SK-N-DZ (cell line): ENCODE results near the gene ZNF446. TPM values are rescaled to one million over a fixed set of nuclear protein-coding genes. Genes with fewer than 3 reads are reported as not detected.
"Not testable (repeated sequence)": the region's sequence is repeated elsewhere in the genome, so short reads cannot be mapped to it uniquely, and the experiment has no call there.

Source experiments
- DNase-seq: peaks from one replicate; pipeline ENCODE4 v3.0.0-alpha.2; 2015; ENCODE audit warnings: low spot score
- polyA plus RNA-seq, 2 experiments: library from polyadenylated mRNA; depleted of rRNA; stranded (reverse); fragments of >200 nt; gene quantifications; 2 replicates each; pipeline ENCODE4 v1.2.3, GENCODE V29; 2014

The ZNF446 gene
- polyA plus RNA-seq (2014; cell fraction: cytosol; rRNA removed) = 8.7 and 11.0 TPM in 2 replicates
- polyA plus RNA-seq (2014; cell fraction: nucleus; rRNA removed) = 15.4 and 21.0 TPM in 2 replicates

DNA sequence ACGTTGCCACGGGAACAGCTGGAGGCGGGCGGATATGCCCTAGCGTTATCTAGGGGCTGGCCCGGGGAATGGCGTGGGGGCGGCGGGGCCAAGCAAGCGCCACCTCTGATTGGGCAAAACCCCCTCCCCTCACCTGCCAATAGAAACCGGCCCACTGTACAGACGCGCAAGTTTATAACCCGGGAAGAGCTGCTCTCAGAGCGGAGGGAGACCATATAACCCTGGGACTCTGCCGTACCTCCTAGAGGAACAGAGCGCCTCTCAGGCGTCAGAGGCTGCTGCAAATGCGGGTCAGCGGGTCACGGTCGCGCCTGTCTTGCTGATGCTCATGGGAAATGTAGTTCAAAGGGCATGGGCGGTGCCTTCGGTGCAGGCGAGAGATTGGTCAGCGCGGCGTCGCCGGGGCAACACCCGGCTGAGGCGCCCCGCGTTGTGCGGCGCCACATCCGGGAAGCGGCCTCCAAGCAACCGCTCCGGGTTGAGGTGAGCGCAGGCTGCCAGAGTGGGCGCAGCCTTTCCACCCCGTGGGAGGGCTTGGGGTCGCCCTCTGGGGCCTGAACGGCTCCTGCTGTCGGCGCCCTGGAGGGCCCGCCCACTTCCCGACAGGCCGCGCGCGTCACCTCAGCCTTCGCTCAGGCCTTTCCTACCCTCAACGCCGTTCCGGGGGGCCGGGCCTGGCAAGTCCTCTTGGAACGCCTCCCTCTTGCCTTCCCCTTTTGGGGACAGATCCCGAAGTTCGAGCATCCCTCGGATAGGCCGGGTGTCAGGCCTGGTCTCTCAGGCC is at the start of gene ZNF446:
ZNF446 (plus strand) TSS at position 639 of the 784 bp plus-strand sequence. CDS start 867 bp downstream, outside the sequence.
- DNase-seq = peak; percentile 93

DNA sequence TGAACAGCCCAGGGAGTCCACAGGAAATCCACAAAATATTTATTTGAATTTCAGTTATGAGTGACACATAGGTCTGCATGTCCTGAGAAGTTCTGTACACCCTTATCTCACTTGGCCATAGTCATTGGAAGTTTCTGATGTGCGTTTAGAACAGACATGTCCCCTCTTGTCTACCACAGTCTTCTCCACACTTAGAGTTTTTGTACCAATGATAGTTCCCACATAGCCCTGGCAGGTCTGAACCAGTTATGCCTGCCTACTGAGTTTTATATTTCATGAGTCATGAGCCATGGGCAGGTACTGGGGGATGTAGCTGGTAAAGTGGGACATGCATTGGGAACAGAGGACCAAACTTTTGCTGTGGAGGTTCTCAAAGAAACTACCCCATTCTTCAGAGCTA is 47.5 kb upstream of the ZNF446 start:
- no peak for DNase-seq

DNA sequence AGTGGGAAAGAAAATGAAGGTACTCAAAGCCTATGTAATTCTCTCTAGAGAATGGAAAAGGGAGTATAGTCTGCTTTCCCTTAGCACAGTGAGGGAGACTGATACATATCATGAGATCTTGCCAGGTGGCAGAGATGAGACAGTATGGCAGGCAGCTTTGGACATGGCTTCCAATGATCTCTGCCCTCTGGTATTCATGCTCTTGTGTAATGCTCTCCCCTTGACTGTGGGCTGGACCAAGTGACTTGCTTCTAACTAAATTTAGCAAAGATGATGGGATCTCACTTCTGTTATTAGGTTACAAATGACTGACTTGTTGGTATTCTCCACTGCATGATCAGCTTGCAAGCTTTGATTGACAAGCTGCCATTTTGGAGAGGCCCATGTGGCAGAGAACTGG is 46.4 kb upstream of the ZNF446 start:
- DNase-seq = no peak

DNA sequence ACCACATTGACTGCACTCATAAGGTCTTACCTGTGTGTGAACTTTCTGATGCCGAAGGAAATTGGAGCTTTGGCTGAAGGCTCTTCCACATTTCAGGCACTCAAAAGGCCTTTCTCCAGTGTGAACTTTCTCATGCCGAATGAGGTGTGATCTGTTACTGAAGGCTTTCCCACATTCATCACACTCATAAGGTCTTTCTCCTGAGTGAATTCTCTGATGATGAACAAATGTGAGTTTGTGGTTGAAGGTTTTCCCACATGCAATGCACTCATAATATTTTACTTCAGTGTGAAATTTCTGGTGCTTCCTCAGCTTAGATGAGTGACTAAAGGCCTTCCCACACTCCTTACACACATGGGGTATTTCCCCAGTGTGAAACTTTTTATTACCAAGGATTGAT is 41.9 kb upstream of the ZNF446 start:
- DNase-seq = no peak

DNA sequence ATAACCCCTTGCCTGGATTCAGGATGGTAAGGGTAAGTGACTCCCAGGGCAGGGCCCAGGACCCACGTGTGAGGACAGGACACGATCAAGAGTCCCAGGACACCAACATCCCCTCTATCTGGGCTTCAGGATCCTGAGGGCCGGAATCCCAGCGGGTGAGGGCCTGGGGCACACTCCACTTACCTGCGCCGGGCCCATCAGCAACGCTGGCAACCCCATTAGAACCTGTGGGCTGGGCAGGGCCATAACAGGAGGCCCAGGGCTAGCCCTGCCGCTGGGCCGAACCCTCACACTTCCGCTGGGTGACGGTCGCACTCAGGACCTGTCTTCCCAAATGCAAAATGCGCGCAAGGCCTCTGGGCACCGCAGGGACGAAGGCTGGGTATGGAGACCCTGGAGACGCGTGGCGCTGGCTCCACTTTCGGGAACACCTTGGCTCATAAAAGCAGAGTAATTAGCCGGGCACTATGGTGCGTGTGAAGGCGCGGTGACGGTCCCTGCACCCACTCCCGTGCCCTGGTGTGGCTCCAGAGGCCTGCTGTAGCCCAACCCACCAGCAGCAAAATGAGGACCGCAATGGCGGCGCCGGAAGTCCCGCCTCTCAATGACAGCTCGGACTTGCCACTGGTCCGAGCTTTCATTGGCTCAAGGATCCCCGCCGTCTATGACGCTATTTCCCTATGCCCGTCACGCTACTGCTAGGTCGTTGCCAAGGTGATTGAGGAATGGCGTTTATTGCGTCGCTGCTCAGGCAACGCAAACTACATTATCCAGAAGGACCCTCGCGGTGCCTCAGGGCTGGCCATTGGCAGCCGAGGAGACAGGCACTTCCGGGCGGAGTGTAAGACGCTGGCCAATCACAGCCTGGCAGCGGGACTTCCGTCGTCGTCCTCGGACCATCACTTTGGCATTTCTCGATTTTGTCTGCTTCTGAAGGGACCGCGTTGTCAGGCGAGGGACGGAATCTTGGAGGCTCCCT is 36.3 kb upstream of the ZNF446 start, which contains the start of gene ZNF132:
ZNF132 (minus strand) TSS at position 578 of the 979 bp plus-strand sequence; CDS start at position 246, 332 bp downstream.
- peak; percentile 98 for DNase-seq

DNA sequence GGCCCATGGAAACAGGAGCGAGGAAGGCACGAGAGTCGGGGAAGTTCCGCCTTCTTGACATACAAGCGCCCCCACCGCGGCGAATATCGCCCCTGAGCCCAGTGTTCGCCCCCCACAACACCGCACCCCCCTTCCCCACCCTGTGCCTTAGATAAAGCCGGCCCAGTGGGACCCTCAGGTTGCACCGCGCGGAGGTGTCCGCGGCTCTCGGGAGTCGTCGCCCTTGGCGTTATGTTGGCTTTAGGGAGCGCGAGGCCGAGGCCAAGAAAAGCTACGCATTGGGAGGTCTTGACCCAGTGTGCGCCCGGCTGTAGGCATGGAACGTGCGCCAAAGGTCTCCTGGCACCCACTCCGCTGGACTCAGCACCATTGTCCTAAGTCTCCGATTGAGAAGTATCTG is 35.6 kb upstream of the ZNF446 start:
- DNase-seq = no peak

DNA sequence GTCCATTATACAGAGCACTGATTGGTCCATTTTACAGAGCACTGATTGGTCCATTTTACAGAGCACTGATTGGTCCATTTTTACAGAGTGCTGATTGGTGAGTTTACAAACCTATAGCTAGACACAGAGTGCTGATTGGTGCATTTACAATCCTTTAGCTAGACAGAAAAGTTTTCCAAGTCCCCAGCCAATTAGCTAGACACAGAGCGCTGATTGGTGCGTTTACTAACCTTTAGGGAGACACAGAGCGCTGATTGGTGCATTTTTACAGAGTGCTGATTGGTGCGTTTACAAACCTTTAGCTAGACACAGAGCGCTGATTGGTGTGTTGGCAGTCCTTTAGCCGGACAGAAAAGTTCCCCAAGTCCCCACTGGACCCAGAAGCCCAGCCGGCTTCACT is 33.2 kb upstream of the ZNF446 start:
- DNase-seq = not testable (repeated sequence)

DNA sequence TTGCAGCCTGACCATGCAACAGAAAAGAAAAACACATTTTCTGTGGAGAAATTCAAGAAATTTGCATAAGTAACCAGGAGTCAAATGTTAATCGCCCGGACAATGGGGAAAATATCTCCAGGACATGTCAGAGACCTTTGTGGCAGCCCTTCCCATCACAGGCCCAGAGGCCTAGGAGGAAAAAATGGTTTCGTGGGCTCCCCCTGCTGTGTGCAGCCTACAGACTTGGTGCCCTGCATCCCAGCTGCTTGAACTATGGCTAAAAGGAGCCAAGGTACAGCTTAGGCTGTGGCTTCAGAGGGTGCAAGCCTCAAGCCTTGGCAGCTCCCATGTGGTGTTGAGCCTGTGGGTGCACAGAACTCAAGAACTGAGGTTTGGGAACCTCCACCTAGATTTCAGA is 27.3 kb upstream of the ZNF446 start:
- DNase-seq = not testable (repeated sequence)

DNA sequence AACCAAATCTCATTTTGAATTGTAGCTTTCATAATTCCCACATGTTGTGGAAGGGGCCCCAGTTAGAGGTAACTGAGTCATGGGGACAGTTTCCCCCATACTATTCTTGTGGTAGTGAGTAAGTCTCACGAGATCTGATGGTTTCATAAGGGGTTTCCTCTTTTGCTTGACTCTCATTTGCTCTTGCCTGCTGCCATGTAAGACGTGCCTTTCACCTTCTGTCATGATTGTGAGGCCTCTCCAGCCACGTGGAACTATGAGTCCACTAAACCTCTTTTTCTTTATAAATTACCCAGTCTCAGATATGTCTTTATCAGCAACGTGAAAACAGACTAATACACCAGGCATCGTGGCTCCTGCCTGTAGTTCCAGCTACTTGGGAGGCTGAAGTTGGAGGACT is 26.2 kb upstream of the ZNF446 start:
- not testable (repeated sequence) for DNase-seq

DNA sequence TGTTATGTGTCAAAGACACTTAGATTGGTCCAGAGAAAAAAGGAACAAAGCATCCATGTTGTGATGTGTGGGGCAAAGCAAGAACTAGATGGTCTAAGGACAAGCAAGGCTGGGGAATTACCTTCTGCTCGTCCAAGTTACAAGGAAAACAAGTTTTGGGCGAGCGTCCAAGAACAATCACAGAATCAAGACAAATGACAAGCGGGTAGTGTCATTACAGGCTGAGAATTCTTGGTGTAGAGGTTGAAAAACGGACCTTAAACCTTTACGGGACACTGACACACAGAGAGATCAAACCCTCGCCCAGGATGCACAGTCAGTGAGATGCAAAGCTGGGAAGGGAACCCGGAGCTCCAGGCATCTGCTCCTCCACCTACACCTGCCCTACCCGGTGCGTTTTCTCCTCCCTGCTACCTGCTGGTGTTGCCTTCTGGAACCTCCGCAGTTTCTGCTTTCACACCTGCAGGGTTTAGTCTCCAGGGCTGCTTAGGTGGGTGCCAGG is 25.2 kb upstream of the ZNF446 start:
- no peak for DNase-seq

DNA sequence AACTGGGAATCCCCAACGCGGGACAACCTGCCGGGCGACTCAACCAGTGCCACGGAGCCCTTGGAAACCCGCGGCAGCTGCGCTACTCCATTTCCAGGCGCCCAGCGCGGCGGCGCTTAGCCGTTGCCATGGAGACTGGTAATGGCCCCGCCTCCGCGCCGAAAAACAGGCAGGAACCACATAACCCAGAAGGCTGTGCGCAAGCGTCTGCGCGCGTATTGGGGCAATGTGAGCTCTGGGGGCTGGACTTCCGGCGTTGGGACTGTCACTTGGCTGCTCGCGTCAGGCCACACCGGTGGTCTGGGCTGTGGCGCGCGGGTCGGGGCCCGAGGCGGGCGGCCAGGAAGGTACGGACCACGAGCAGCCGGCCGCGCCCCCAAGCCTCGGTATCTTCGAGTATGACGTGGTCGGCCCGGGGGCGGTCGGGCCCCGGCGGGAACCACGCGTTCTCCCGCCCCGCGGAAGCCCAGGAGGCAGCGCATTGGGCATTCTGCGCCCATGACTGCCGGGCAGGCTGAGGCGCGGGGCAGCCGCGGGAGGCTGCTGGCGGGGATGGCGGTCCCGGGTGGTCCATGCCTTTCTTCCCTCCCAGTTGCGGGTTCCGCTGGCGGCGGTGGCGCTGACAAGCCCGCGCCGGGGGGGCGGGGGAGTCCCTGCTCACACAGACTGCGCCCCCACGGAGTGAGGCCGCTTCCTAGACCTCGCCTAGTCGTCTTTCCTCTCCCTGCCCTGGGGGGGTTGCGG is 24.6 kb upstream of the ZNF446 start, which contains the start of gene ZNF324B:
ZNF324B (plus strand) TSS at position 265 of the 744 bp plus-strand sequence. CDS start 2,080 bp downstream, outside the sequence.
- peak; percentile 91 for DNase-seq

DNA sequence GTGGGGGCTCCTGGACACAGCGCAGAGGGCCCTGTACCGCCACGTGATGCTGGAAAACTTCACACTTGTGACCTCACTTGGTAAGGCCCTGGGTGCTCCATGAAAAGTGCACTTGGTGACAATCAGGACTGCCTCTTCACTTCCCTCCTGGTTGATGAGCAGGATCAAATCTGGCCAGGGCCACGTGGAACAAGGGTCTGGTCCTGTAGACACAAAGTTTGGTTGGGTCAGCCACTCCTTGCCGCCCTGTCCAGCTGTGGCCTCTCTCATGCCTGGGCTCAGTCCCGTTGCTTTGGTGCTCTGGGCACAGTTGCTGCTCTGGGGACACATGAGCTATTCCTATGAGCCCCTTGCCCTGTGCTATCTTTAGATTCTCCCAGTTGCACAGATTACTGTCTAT is 22.4 kb upstream of the ZNF446 start:
- no peak for DNase-seq

DNA sequence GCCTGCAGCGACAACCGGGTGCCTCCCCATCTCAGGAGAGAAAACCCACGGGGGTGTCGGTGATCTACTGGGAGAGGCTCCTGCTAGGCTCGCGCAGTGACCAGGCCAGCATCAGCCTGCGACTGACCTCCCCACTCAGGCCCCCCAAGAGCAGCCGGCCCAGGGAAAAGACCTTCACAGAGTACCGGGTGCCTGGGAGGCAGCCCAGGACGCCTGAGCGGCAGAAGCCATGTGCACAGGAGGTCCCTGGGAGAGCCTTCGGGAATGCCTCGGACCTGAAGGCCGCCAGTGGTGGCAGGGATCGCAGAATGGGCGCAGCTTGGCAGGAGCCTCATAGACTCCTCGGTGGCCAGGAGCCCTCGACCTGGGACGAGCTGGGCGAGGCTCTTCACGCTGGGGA is 20.8 kb upstream of the ZNF446 start:
- no peak for DNase-seq

DNA sequence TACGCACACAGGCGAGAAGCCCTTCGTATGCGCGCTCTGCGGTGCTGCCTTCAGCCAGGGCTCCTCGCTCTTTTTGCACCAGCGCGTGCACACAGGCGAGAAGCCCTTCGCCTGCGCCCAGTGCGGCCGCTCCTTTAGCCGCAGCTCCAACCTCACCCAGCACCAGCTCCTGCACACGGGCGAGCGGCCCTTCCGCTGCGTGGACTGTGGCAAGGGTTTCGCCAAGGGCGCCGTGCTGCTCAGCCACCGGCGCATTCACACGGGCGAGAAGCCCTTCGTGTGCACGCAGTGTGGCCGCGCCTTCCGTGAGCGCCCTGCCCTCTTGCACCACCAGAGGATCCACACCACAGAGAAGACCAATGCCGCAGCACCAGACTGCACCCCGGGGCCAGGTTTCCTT is 20.0 kb upstream of the ZNF446 start:
- no peak for DNase-seq

DNA sequence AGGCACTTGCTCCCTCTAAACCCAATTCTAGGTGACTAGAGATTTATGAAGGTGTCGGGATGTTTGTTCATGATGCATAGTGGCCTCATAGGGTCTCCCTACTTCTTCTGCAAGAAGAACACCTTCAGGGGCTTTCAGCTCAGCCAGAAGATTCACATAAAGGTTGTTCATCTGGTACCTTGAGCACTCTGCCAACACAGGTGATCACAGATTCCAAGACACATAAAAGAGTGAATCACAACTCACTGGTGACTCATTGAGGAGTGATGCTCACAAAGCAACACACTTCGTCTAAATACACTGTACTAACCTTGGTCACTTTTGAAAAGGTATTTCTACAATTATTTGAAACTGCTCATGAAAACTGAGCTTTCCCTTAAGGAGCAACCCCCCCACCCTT is 16.1 kb upstream of the ZNF446 start:
- no peak for DNase-seq

DNA sequence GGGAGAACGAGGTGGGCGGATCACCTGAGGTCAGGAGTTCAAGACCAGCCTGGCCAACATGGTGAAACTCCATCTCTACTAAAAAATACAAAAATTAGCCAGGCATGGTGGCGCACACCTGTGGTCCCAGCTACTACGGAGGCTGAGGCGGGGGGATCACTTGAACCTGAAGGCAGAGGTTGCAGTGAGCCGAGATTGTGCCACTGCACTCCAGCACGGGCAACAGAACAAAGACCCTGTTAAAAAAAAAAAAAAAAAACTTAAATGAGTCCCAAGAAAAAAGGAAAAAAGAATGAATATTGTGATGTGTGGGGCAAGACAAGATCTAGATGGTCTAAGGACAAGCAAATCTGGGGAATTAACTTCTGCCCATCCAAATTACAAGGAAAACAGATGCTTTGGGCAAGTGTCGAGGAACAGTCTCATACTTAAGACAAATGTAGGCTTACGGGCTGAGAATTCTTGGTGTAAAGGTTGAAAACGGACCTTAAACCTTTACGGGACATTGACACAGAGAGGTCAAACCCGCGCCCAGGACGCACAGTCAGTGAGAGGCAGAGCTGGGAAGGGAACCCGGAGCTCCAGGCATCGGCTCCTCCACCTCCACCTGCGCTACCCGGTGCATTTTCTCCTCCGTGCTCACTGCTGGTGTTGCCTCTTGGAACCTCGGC is 9.9 kb upstream of the ZNF446 start:
- no peak for DNase-seq

DNA sequence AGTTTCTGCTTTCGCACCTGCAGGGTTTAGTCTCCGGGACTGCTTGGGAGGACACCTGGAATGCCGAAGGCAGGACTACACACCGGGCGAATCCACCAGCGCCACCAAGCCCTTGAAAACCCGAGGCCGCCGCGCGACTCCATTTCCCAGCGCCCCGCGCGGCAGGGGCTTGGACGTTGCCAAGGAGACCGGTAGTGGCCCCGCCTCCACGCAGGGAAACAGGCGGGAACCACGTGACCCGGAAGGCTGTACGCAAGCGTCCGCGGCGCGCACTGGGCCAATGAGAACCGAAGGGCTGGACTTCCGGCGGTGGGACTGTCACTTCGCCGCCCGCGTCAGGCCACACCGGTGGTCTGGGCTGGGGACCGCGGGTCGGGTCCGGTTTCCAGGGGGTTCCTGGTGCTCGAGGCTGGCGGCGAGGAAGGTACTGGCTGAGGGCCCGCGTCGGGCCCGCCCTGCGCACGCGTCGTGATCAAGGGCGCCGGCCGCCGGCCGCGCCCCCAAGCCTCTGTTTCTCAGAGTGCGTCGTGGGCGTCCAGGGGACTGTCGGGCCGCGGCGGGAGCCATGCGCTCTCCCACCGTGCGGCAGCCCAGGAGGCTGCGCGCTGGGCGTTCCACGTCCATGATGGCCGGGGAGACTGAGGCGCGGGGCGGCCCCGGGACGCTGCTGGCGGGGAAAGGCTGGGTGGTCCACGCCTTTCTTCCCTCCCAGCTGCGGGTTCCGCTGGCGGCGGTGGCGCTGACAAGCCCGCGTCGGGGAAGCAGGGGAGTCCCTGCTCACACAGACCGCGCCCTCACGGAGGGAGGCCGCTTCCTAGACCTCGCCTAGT is 9.2 kb upstream of the ZNF446 start, which contains the start of gene ZNF324:
ZNF324 (plus strand) TSS at position 321 of the 830 bp plus-strand sequence. CDS start 2,106 bp downstream, outside the sequence.
- peak; percentile 91 for DNase-seq

DNA sequence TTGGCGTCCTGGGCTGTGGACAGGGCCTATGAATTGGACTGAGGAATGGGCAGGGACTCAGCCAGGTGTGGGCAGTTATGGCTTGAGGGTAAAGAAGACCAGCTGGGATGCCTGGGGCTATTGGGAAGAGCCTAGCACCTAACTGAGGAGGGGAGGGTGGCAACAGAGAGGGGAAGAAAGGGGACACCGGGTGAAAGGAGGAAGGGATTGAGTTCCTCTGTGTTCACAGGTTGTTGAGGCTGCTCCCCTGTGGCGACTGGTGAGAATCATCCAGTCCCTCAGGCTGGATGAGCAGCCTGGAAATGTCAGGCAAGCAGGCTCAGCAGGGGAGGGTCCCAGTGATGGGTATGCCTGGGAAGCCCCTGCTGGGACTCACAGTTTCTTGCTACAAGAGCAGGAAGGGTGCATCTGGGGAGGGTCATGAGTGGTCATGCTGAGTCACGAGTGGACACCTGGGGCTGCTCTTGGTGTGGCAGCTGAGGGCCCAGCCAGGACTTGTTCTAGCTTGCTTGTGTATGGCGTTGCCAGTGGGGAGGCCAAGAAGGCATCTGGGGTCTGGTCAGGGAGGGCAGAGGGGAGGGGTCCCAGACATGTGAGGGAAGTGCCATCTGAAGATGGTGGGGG is 7.8 kb upstream of the ZNF446 start:
- DNase-seq = no peak
